ENCODE results near the gene PTK6.

The PTK6 gene

DNA sequence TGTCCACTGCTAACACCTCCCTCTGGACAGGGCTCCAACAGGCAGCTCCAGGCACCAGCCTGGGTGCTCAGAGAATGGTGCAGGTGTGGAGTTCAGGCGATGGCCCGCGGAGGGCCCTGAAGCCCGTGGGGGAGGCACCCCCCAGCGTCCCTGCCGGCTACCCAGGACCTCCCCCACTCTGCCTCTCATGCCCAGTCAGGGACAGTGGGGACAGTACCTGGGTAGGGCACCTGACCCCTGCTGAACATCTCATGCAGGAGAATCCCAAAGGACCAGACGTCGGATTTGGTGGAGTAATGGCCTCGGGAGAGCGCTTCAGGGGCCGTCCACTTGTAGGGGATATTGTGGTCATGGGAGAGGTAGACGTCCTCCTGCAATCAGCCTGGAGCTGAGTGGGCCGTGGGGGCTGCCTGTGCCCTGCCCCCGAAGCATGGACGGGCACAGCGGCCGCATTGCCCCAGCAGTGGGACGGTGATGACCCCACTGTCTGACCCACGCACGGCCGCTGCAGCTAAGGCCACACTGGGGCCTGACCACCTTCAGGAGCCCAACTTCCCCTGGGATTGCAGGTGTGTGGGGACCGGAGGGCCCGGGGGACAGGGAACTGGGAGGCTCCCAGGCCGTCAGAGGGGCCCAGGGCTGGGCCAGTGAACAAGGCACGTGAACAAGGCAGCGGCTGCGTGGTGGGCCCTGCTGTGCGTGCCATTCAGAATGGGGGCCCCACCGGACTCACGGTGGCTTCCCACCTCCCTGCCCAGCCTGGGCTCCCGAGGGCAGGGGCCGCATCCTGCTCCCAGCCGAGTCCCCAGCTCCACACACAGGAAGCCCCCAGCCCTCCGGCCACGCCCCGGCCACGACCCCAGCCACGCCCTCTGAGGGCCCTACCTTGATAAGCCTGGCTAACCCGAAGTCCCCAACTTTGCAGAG, 7.1 kb downstream of the PTK6 start:
- TF ChIP-seq, protein P1, sequence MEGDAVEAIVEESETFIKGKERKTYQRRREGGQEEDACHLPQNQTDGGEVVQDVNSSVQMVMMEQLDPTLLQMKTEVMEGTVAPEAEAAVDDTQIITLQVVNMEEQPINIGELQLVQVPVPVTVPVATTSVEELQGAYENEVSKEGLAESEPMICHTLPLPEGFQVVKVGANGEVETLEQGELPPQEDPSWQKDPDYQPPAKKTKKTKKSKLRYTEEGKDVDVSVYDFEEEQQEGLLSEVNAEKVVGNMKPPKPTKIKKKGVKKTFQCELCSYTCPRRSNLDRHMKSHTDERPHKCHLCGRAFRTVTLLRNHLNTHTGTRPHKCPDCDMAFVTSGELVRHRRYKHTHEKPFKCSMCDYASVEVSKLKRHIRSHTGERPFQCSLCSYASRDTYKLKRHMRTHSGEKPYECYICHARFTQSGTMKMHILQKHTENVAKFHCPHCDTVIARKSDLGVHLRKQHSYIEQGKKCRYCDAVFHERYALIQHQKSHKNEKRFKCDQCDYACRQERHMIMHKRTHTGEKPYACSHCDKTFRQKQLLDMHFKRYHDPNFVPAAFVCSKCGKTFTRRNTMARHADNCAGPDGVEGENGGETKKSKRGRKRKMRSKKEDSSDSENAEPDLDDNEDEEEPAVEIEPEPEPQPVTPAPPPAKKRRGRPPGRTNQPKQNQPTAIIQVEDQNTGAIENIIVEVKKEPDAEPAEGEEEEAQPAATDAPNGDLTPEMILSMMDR (IDR thresholded peaks at IDR 0.05; ENCODE audit: borderline replicate concordance, control extremely low read depth, extremely low read depth, insufficient read depth, missing control alignments): no peak
- no peak for DNase-seq (ENCODE audit: low spot score)
- in situ Hi-C loops (cut with MboI; ENCODE audit: low sequenced_read_pairs, unreplicated experiment): loop anchor here (25.0 kb wide), 1 partner anchor 332 kb away; the partner anchor contains the start of genes ABHD16B and TPD52L2

DNA sequence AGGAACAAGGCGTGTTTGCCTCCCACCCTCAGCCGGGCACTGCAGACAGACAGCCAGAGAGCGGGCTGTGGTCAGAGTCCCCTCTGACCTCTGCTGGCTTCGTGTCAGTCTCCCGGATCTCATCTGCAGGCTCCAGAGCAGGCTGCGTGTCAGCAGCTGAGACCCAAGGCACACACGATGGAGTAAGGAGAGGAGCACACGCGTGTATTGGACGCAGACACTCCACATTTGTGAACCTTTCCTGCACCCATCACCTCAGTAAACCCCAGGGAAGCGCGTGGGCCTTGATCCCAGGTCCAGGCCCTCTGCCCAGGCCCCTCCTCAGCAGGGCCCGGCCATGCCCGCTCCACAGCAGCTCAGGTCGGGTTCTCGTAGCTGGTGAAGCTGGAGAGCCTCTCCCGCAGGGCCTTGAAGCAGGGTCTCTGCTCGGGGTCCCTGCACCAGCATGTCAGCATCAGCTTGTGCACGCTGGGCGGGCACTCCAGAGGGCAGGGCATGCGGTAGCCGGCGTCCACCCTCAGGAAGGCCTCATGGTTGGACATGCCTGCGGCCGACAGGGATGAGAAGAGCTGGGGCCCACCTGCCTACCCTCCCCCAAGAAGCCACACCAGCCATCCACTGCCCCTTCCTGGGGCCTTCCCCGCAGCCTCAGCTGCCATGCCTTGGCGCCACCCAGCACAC, 7.9 kb downstream of the PTK6 start:
- TF ChIP-seq, protein P1 (IDR thresholded peaks at IDR 0.05; ENCODE audit: borderline replicate concordance, control extremely low read depth, extremely low read depth, insufficient read depth, missing control alignments): no peak
- in situ Hi-C loops (cut with MboI; ENCODE audit: low sequenced_read_pairs, unreplicated experiment): loop anchor here (25.0 kb wide), 1 partner anchor 333 kb away; the partner anchor contains the start of genes ABHD16B and TPD52L2
- no peak for DNase-seq (ENCODE audit: low spot score)

DNA sequence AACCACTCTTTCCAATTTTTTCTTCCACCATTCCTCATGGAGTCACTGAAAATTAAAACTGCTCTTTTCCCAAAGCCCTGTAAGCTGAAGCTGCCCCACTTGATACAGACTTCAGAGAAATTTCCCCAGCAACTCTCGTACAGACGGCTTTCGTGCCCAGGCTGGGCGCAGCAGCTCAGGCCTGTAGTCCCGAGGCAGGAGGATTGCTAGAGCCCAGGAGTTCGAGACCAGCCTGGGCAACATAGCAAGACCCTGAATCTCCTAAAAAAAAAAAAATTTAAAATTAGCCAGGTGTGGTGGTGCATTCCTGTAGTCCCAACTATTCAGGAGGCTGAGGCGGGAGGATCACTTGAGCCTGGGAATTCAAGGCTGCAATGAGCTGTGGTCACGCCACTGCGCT, 10.0 kb downstream of the PTK6 start:
- in situ Hi-C loops (cut with MboI; ENCODE audit: low sequenced_read_pairs, unreplicated experiment): loop anchor here (25.0 kb wide), 1 partner anchor 335 kb away; the partner anchor contains the start of genes ABHD16B and TPD52L2
- DNase-seq (ENCODE audit: low spot score): no peak
- TF ChIP-seq, protein P1 (IDR thresholded peaks at IDR 0.05; ENCODE audit: borderline replicate concordance, control extremely low read depth, extremely low read depth, insufficient read depth, missing control alignments): no peak

DNA sequence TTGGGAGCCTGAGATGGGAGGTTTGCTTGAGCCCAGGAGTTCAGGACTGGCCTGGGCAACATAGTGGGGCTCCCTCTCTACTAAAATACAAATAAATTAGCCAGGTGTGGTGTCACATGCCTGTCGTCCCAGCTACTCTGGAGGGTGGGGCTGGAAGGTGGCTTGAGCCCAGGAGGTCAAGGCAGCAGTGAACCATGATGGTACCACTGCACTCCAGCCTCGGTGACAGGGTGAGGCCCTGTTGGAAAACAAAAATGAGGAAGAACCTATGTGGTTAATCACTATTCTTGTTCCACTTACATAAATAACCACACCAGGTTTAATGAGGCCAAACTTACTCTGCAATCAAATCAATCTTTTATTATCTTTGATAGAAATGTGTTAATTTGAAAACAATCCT, 11.2 kb downstream of the PTK6 start:
- in situ Hi-C loops (cut with MboI; ENCODE audit: low sequenced_read_pairs, unreplicated experiment): loop anchor here (25.0 kb wide), 1 partner anchor 336 kb away; the partner anchor contains the start of genes ABHD16B and TPD52L2
- TF ChIP-seq, protein P1 (IDR thresholded peaks at IDR 0.05; ENCODE audit: borderline replicate concordance, control extremely low read depth, extremely low read depth, insufficient read depth, missing control alignments): no peak
- DNase-seq (ENCODE audit: low spot score): no peak

DNA sequence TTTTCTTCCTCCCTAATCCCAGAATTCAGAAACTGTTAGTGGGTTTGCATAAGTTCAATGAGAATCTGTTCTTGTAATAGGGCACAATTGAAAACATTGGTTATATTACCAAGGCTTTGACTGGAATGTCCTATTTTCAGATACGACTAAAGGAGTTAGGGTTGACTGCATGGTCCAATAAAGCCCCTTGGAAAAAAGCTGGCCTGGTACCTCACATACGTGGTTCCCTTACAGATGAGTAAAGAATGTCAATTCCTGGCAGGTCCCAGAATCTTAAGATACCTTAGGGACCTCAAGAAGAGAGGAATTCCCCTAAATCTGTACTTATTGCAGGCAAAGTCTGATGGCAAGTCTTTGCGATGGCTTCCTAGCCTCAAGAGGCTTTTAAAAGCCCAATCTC, 12.0 kb downstream of the PTK6 start:
- DNase-seq (ENCODE audit: low spot score): no peak
- in situ Hi-C loops (cut with MboI; ENCODE audit: low sequenced_read_pairs, unreplicated experiment): loop anchor here (25.0 kb wide), 1 partner anchor 337 kb away; the partner anchor contains the start of genes ABHD16B and TPD52L2
- TF ChIP-seq, protein P1 (IDR thresholded peaks at IDR 0.05; ENCODE audit: borderline replicate concordance, control extremely low read depth, extremely low read depth, insufficient read depth, missing control alignments): no peak

DNA sequence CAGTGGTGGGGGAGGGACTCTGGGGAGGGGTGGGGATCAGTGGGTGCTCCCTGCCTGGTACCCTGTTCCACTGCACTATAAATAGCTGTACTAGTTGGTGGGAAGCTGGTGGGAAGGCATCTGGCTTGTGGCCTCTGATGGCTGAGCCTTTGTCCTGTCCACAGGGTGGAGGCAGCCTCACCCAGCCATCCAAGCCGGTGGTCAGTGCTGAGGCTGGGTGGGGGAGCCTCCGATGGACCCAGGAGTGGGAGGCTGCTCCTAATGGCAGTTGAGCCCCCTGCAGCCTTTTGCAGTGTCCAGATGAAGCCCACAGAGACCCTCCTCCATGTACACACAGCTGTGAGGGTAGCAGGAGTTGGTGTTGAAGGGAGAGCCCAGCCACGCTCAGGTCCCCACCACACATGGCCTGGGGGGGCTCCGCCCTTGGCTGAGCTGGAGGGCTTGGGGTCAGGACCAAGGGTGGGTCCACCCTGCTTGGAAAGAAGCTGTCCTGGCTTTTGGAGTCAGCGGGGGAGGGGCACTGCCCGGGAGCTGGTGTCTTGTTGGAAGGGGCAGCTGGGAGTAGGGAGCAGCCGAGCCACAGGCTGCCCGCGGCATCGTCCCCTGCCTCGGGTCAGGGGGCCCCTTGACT, 14.1 kb downstream of the PTK6 start:
- no peak for DNase-seq (ENCODE audit: low spot score)
- TF ChIP-seq, protein P1 (IDR thresholded peaks at IDR 0.05; ENCODE audit: borderline replicate concordance, control extremely low read depth, extremely low read depth, insufficient read depth, missing control alignments): no peak
- in situ Hi-C loops (cut with MboI; ENCODE audit: low sequenced_read_pairs, unreplicated experiment): no loop called here
